Epithelial cell of esophagus (primary cell): Measurements from ENCODE around the gene DTWD1.
A peak's percentile ranks its signal among the peaks of the same experiment; 100 is the strongest.

Experiments used
- DNase-seq: peaks from one replicate; pipeline ENCODE4 v3.0.0; 2010; ENCODE audit warnings: low read depth
- H3K4me3 ChIP-seq: 2 replicates; pipeline ENCODE4 v1.5.1; 2011; ENCODE audit warnings: mild to moderate bottlenecking, low read length, control low read depth
- TF ChIP-seq, protein P1 (sequence below): IDR thresholded peaks from 2 replicates; pipeline ENCODE4 v1.5.1; 2011; ENCODE audit warnings: low read depth, mild to moderate bottlenecking, low read length, control low read depth, inconsistent platforms; ENCODE audit not compliant: insufficient read depth; ENCODE audit errors: missing control alignments

DTWD1 gene

DNA sequence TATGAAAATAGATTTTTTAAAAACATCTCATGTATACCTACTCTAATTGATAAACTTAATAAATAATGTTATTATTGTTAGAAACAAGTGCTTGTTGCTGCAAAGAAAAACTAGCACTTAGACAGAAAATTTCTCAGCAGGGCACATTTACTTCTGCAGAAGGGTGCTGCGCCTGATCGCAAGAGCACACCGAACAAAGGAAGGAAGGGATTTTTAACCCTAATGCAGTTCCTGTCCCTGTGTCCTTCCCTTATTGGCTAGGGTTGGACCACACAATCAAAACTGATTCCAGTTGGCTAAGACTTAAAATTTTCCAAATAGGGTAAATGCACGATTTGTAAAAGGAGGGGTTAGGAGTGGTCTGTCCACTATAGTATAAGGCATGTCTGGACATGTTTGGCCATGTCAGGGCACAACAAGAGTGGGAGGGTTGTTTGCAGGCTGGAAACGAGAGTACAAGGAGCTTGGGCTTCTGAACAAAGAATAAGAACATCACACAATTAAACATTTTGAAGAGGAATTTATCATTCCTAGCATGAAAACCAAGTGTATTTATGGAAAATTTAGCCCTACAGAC, 4.7 kb downstream of the DTWD1 start:
- DNase-seq, result peak; percentile 10
- TF ChIP-seq, protein P1, sequence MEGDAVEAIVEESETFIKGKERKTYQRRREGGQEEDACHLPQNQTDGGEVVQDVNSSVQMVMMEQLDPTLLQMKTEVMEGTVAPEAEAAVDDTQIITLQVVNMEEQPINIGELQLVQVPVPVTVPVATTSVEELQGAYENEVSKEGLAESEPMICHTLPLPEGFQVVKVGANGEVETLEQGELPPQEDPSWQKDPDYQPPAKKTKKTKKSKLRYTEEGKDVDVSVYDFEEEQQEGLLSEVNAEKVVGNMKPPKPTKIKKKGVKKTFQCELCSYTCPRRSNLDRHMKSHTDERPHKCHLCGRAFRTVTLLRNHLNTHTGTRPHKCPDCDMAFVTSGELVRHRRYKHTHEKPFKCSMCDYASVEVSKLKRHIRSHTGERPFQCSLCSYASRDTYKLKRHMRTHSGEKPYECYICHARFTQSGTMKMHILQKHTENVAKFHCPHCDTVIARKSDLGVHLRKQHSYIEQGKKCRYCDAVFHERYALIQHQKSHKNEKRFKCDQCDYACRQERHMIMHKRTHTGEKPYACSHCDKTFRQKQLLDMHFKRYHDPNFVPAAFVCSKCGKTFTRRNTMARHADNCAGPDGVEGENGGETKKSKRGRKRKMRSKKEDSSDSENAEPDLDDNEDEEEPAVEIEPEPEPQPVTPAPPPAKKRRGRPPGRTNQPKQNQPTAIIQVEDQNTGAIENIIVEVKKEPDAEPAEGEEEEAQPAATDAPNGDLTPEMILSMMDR, result no peak
- H3K4me3 ChIP-seq, result no peak overlapping the region

DNA sequence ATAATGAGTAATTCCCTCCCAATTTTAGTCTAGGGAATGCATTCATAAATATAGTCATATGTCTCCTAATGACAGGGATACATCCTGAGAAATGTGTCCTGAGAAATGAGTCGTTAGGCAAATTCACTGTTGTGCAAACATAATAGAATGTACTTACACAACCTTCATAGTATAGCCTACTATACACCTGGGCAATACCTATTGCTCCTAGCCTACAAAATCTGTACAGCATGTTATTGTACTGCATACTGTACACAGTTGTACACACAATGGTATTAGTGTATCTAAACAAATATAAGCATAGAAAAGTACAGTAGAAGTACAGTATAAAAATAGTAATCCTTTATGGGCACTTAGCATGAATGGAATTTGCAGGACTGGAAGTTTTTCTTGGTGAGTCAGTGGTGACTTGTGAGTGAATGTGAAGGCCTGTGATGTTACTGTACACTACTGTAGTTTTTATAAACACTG, 6.6 kb downstream of the DTWD1 start:
- H3K4me3 ChIP-seq, result no peak overlapping the region
- TF ChIP-seq, protein P1, result no peak
- peak; percentile 82 for DNase-seq

DNA sequence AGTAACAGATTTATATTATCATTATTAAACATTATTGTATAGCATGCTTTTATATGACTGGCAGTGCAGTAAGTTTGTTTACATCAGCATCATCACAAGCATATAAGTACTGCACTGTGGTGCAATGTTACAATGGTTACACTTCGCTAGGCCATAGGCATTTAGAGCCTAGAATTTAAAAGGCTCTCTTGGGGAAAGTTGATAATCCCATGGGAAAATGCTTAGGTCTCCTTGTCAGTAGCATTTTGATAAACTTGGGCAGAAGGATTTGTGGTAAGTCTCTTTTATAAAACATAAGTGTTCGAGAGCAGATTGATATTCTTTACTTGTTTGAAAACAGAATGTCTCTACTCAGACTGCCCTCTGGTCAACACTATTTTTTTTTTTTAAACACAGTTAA, 7.5 kb downstream of the DTWD1 start:
- no peak for DNase-seq
- TF ChIP-seq, protein P1, result no peak
- H3K4me3 ChIP-seq, result no peak overlapping the region

DNA sequence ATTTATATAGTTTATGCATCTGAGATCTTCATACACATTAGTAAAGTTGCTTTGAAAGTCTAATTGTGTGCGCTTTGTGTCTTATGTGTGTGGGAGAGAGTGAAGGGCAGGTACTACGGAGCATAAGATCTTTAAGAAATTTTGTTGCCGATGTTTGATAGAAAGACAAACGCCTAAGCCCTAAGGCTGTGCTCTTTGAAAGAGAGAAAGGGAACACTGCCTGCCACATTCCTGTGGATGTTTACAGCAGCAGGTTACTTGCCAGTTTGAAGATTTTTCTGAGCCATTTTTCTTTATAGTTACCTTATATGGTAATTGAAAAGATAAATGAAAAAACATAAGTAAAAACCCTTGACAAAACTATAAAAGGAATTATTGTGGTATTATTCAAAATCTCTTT, 17.0 kb downstream of the DTWD1 start:
- DNase-seq, result no peak
- TF ChIP-seq, protein P1, result no peak
- H3K4me3 ChIP-seq, result no peak overlapping the region

GRCh38 chr15:49644364-49644794, 23.5 kb downstream of the DTWD1 start:
- DNase-seq, result no peak
- H3K4me3 ChIP-seq, result no peak overlapping the region
- TF ChIP-seq, protein P1, result no peak

GRCh38 chr15:49645277-49645676, 24.4 kb downstream of the DTWD1 start:
- no peak overlapping the region for H3K4me3 ChIP-seq
- no peak for DNase-seq
- TF ChIP-seq, protein P1, result no peak

GRCh38 chr15:49645941-49646340, 25.1 kb downstream of the DTWD1 start:
- TF ChIP-seq, protein P1, result no peak
- H3K4me3 ChIP-seq, result no peak overlapping the region
- DNase-seq, result peak; percentile 87
